ENCODE measurements around the gene LSM7. TPM values are rescaled to one million over a fixed set of nuclear protein-coding genes. Genes with fewer than 3 reads are reported as not detected.

The LSM7 gene
- total RNA-seq, 1 donor from 2014 or later: 97.4 TPM

- Histone ChIP-seq H3K36me3 (ENCODE audit: control insufficient read depth, insufficient read depth, low read length) (no peaks in the 10 kb centered on the region), H3K27me3 (ENCODE audit: control insufficient read depth, insufficient read depth, low read length) (no peaks in the 10 kb centered on the region), H3K4me3 (ENCODE audit: low read depth, low read length) (no peak overlapping the region)
- no peak for DNase-seq (ENCODE audit: low read depth)
- no peak for FAIRE-seq
- no peak for TF ChIP-seq CTCF (IDR thresholded peaks at IDR 0.05; ENCODE audit: insufficient read depth, low read length, severe bottlenecking)
These were observed 43.3 kb upstream of the LSM7 start for GRCh38 chr19:2371656-2372055.

GRCh38 chr19:2365201-2365970 lies 37.0 kb upstream of the LSM7 start:
- Histone ChIP-seq H3K27me3 (ENCODE audit: control insufficient read depth, insufficient read depth, low read length) (peaks cover 1% of the 10 kb centered on the region), H3K36me3 (ENCODE audit: control insufficient read depth, insufficient read depth, low read length) (no peaks in the 10 kb centered on the region), H3K4me3 (ENCODE audit: low read depth, low read length) (no peak overlapping the region)
- no peak for TF ChIP-seq CTCF (IDR thresholded peaks at IDR 0.05; ENCODE audit: insufficient read depth, low read length, severe bottlenecking)
- FAIRE-seq: no peak
- no peak for DNase-seq (ENCODE audit: low read depth)

GRCh38 chr19:2363419-2363818 lies 35.0 kb upstream of the LSM7 start:
- Histone ChIP-seq H3K4me3 (ENCODE audit: low read depth, low read length) (no peak overlapping the region), H3K27me3 (ENCODE audit: control insufficient read depth, insufficient read depth, low read length) (peaks cover 7% of the 10 kb centered on the region), H3K36me3 (ENCODE audit: control insufficient read depth, insufficient read depth, low read length) (no peaks in the 10 kb centered on the region)
- FAIRE-seq: no peak
- DNase-seq (ENCODE audit: low read depth): no peak
- TF ChIP-seq CTCF (IDR thresholded peaks at IDR 0.05; ENCODE audit: insufficient read depth, low read length, severe bottlenecking): no peak

GRCh38 chr19:2362970-2363300 lies 34.5 kb upstream of the LSM7 start:
- H3K27me3 ChIP-seq (ENCODE audit: control insufficient read depth, insufficient read depth, low read length): peaks cover 7% of the 10 kb centered on the region
- FAIRE-seq (no peak), DNase-seq (ENCODE audit: low read depth) (no peak)
- H3K4me3 ChIP-seq (ENCODE audit: low read depth, low read length): no peak overlapping the region
- H3K36me3 ChIP-seq (ENCODE audit: control insufficient read depth, insufficient read depth, low read length): no peaks in the 10 kb centered on the region
- no peak for TF ChIP-seq CTCF (IDR thresholded peaks at IDR 0.05; ENCODE audit: insufficient read depth, low read length, severe bottlenecking)

- TF ChIP-seq CTCF (IDR thresholded peaks at IDR 0.05; ENCODE audit: insufficient read depth, low read length, severe bottlenecking): no peak
- Histone ChIP-seq H3K36me3 (ENCODE audit: control insufficient read depth, insufficient read depth, low read length) (no peaks in the 10 kb centered on the region), H3K4me3 (ENCODE audit: low read depth, low read length) (no peak overlapping the region), H3K27me3 (ENCODE audit: control insufficient read depth, insufficient read depth, low read length) (peaks cover 7% of the 10 kb centered on the region)
- DNase-seq (ENCODE audit: low read depth) (no peak), FAIRE-seq (peak; percentile 89)
These were observed 33.9 kb upstream of the LSM7 start for GRCh38 chr19:2362046-2362969.
